ENCODE measurements around the gene SCARF2. TPM values are rescaled to one million over a fixed set of nuclear protein-coding genes. Genes with fewer than 3 reads are reported as not detected.

SCARF2 gene
- total and polyA plus RNA-seq, 2 of the 13 experiments (the other 11 are each of a cell fraction or from before 2014, with no cell fraction given), result 3.3 to 6.2 TPM

DNA sequence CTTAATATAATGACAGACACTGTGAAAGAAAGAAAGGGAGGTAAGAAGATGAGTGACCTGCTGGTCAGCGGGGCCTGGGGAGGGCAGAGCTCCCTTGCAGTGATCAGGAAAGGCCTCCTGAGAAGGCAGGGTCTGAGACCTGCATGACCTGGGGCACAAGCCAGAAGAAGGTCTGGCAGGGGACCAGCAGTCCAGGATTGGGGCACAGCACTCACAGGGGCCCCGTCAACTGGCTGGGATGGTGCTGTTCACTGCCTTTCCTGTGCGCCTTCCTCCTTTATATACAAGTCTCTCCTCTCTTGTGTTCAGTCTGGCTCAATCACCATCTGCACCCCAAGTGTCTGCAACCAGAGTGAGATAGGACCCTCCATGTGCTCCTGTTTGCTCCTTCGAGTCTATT lies 22.2 kb upstream of the SCARF2 start:
- POLR2A ChIA-PET, result no interaction called here

GRCh38 chr22:20459152-20459542 lies 21.5 kb upstream of the SCARF2 start:
- Histone ChIP-seq H3K4me2 (ENCODE audit: low read depth, low read length) (no peak overlapping the region), H3K79me2 (ENCODE audit: insufficient read depth, low read length) (no peaks in the 10 kb centered on the region), H3K9ac (ENCODE audit: insufficient read depth, low read depth, low read length) (no peak overlapping the region), H4K20me1 (ENCODE audit: insufficient read depth, low read length) (no peaks in the 10 kb centered on the region), H3K9me3 (ENCODE audit: low read length) (no peaks in the 10 kb centered on the region), H3K4me1 (ENCODE audit: insufficient read depth, low read length) (no peaks in the 10 kb centered on the region), H2AFZ (ENCODE audit: low read length) (no peak overlapping the region), H3K27ac (ENCODE audit: extremely low read length, insufficient read depth, low read length) (no peak overlapping the region), H3K4me3 (replicated peaks in 1 of 3; ENCODE audit: insufficient read depth in 1 of 3, low read depth in 2 of 3, low read length in 3 of 3) (no peak overlapping the region), H3K27me3 (ENCODE audit: control insufficient read depth in 1 of 2, insufficient read depth in 2 of 2, low read length in 2 of 2) (no peaks in the 10 kb centered on the region), H3K36me3 (replicated peaks in 1 of 2; ENCODE audit: control insufficient read depth in 1 of 2, insufficient read depth in 2 of 2, low read length in 2 of 2) (peaks cover 0 to 7% of the 10 kb centered on the region in 2 experiments; a peak in 1 of 5 replicates)
- WGBS (ENCODE audit: low lambda C conversion rate), result 95% methylated on average over 3 of the region's 3 CpGs
- POLR2A ChIA-PET, result no interaction called here
- no peak for TF ChIP-seq ZKSCAN8 (CRISPR knock-in tag; IDR thresholded peaks at IDR 0.05; ENCODE audit: borderline replicate concordance)
- TF ChIP-seq KLF6 (CRISPR knock-in tag; IDR thresholded peaks at IDR 0.05), result no peak
- TF ChIP-seq ZSCAN30 (CRISPR knock-in tag; IDR thresholded peaks at IDR 0.05), result no peak
- no peak for TF ChIP-seq TBX3 (IDR thresholded peaks at IDR 0.05; ENCODE audit: borderline replicate concordance)
- TF ChIP-seq EZH2 (conservative IDR thresholded peaks at IDR 0.05; ENCODE audit: low read depth, low read length), result no peak
- no peak for TF ChIP-seq MTF2 (CRISPR knock-in tag; IDR thresholded peaks at IDR 0.05; ENCODE audit: borderline replicate concordance)
- FAIRE-seq (no peak), ATAC-seq (no peak), DNase-seq (ENCODE audit: low spot score) (no peak)
- in situ Hi-C loops (cut with HindIII; ENCODE audit: extremely low pct_ligation_motif_present, low pct_unique_long_range_greater_than_20kb) (loop anchor here (5.0 kb wide), 1 partner anchor 37 kb away; no protein-coding TSS in a partner anchor), intact Hi-C loops (cut with micrococcal nuclease; ENCODE audit: unreplicated experiment) (no loop called here)
- CTCF ChIA-PET (ENCODE audit: low intra/inter-chr PET ratio, low total read pairs), result no interaction called here
- no TSS peak for BruUV-seq (replicated peaks)

More for the DNA sequence above, 22.2 kb upstream of the SCARF2 start:
- H3K4me2 ChIP-seq (ENCODE audit: low read depth, low read length), result no peak overlapping the region
- FAIRE-seq, result no peak
- intact Hi-C loops (cut with micrococcal nuclease; ENCODE audit: unreplicated experiment), result no loop called here
- no peak overlapping the region for H3K4me3 ChIP-seq (replicated peaks in 1 of 3; ENCODE audit: insufficient read depth in 1 of 3, low read depth in 2 of 3, low read length in 3 of 3)
- H3K9ac ChIP-seq (ENCODE audit: insufficient read depth, low read depth, low read length), result no peak overlapping the region
- H3K36me3 ChIP-seq (replicated peaks in 1 of 2; ENCODE audit: control insufficient read depth in 1 of 2, insufficient read depth in 2 of 2, low read length in 2 of 2), result peaks cover 1 to 7% of the 10 kb centered on the region in 2 experiments; a peak in 2 of 5 replicates
- H3K27me3 ChIP-seq (ENCODE audit: control insufficient read depth in 1 of 2, insufficient read depth in 2 of 2, low read length in 2 of 2), result no peaks in the 10 kb centered on the region
- no peak for DNase-seq (ENCODE audit: low spot score)
- CTCF ChIA-PET (ENCODE audit: low intra/inter-chr PET ratio, low total read pairs), result no interaction called here
- no peaks in the 10 kb centered on the region for H4K20me1 ChIP-seq (ENCODE audit: insufficient read depth, low read length)
- H2AFZ ChIP-seq (ENCODE audit: low read length), result no peak overlapping the region
- in situ Hi-C loops (cut with HindIII; ENCODE audit: extremely low pct_ligation_motif_present, low pct_unique_long_range_greater_than_20kb), result loop anchor here (5.0 kb wide), 1 partner anchor 38 kb away; no protein-coding TSS in a partner anchor
- no peak overlapping the region for H3K27ac ChIP-seq (ENCODE audit: extremely low read length, insufficient read depth, low read length)
- no peak for TF ChIP-seq SRSF1 (optimal IDR thresholded peaks at IDR 0.05; ENCODE audit: low read depth, low read length)
- ATAC-seq, result no peak
- BruUV-seq (replicated peaks), result no TSS peak
- no peaks in the 10 kb centered on the region for H3K4me1 ChIP-seq (ENCODE audit: insufficient read depth, low read length)
- 97% methylated on average over 4 of the region's 4 CpGs for WGBS (ENCODE audit: low lambda C conversion rate)
- no peaks in the 10 kb centered on the region for H3K79me2 ChIP-seq (ENCODE audit: insufficient read depth, low read length)
- H3K9me3 ChIP-seq (ENCODE audit: low read length), result no peaks in the 10 kb centered on the region

Data from HepG2 (cell line).